ENCODE data around the gene KIRREL3. TPM values are rescaled to one million over a fixed set of nuclear protein-coding genes. Genes with fewer than 3 reads are reported as not detected.

The KIRREL3 gene
- total and polyA plus RNA-seq, 12 donors: 0.13 to 0.58 (median 0.30) TPM

GRCh38 chr11:126914166-126914565 is 86.4 kb downstream of the KIRREL3 start:
- no peak overlapping the region for H3K27ac ChIP-seq
- H3K27me3 ChIP-seq: no peaks in the 10 kb centered on the region
- no peaks in the 10 kb centered on the region for H3K9me3 ChIP-seq
- H3K4me3 ChIP-seq: no peak overlapping the region
- intact Hi-C loops (cut with DNase I): no loop called here
- 50 to 63% methylated on average over 1 of the region's 1 CpG for WGBS, 2 donors
- H3K36me3 ChIP-seq: no peaks in the 10 kb centered on the region
- no peaks in the 10 kb centered on the region for H3K4me1 ChIP-seq
- DNase-seq (no peak), ATAC-seq (no peak)
- TF ChIP-seq CTCF (IDR thresholded peaks at IDR 0.05): no peak

- 65 to 69% methylated on average over 2 of the region's 2 CpGs for WGBS, 2 donors
- Histone ChIP-seq H3K27ac (no peak overlapping the region), H3K9me3 (no peaks in the 10 kb centered on the region), H3K4me1 (no peaks in the 10 kb centered on the region), H3K4me3 (no peak overlapping the region), H3K36me3 (no peaks in the 10 kb centered on the region), H3K27me3 (peaks cover 0 to 14% (median 0%) of the 10 kb centered on the region in 7 donors)
- no peak for TF ChIP-seq CTCF (IDR thresholded peaks at IDR 0.05)
- intact Hi-C loops (cut with DNase I): no loop called here
- DNase-seq (no peak), ATAC-seq (no peak)
Measured at GRCh38 chr11:126904520-126904919, 96.0 kb downstream of the KIRREL3 start.

GRCh38 chr11:126901783-126902182 is 98.8 kb downstream of the KIRREL3 start:
- no peak for ATAC-seq
- no peak for TF ChIP-seq CTCF (IDR thresholded peaks at IDR 0.05)
- Histone ChIP-seq H3K36me3 (no peaks in the 10 kb centered on the region), H3K4me3 (no peak overlapping the region), H3K27ac (no peak overlapping the region), H3K9me3 (peaks cover 0 to 3% (median 0%) of the 10 kb centered on the region in 11 donors), H3K4me1 (no peaks in the 10 kb centered on the region), H3K27me3 (peaks cover 0 to 14% (median 0%) of the 10 kb centered on the region in 7 donors)
- no peak for DNase-seq
- WGBS, 2 donors: 76 to 85% methylated on average over 3 of the region's 3 CpGs
- intact Hi-C loops (cut with DNase I): no loop called here

GRCh38 chr11:126899961-126900748 is 100.4 kb downstream of the KIRREL3 start:
- Histone ChIP-seq H3K27me3 (peaks cover 0 to 7% (median 0%) of the 10 kb centered on the region in 7 donors), H3K27ac (no peak overlapping the region), H3K4me1 (no peaks in the 10 kb centered on the region), H3K36me3 (no peaks in the 10 kb centered on the region), H3K4me3 (no peak overlapping the region), H3K9me3 (peaks cover 0 to 18% (median 0%) of the 10 kb centered on the region in 11 donors)
- ATAC-seq (no peak), DNase-seq (no peak)
- intact Hi-C loops (cut with DNase I): no loop called here
- TF ChIP-seq CTCF (IDR thresholded peaks at IDR 0.05): no peak
- 75 to 82% methylated on average over 5 of the region's 5 CpGs for WGBS, 2 donors
